NCI-H146 treated with DMSO at 0.1 percent for 48 hours (cell line): ENCODE measurements around the gene NUP62.
"Not testable (repeated sequence)": the region's sequence is repeated elsewhere in the genome, so short reads cannot be mapped to it uniquely, and the experiment has no call there.

Experiments
- DNase-seq: peaks from one replicate; lab custom pipeline; 2025; ENCODE audit not compliant: unreplicated experiment; lab: John Stamatoyannopoulos, UW

NUP62 gene

DNA sequence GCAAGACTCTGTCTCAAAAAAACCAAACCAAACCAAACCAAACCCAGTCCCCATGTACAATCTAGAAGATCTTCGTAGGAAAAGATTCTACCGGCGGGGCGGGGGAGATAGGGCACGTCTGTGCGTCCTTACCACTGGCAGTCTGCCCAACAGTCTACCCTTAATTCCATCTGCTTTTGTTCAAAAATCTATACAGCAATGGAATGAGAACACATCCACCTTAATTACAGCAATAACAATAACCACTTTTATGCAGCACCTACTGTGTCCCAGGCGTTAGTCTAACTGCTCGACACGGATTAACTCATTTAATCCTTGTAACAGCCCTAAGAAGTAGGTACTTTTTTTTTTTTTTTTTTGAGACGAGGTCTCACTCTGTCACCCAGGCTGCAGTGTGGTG is 2.8 kb downstream of the NUP62 start:
- no peak for DNase-seq

GRCh38 chr19:49925486-49925885 is 3.8 kb downstream of the NUP62 start:
- DNase-seq, result no peak

- DNase-seq, result not testable (repeated sequence)
These were observed 4.5 kb downstream of the NUP62 start for GRCh38 chr19:49924881-49925210.

GRCh38 chr19:49924004-49924880 is 5.1 kb downstream of the NUP62 start:
- DNase-seq, result no peak

- DNase-seq, result no peak
These were observed 6.0 kb downstream of the NUP62 start for GRCh38 chr19:49923055-49924003.

GRCh38 chr19:49921871-49922795 is 7.2 kb downstream of the NUP62 start:
- DNase-seq, result no peak

- no peak for DNase-seq
These were observed 8.5 kb downstream of the NUP62 start for GRCh38 chr19:49920624-49921363.

DNA sequence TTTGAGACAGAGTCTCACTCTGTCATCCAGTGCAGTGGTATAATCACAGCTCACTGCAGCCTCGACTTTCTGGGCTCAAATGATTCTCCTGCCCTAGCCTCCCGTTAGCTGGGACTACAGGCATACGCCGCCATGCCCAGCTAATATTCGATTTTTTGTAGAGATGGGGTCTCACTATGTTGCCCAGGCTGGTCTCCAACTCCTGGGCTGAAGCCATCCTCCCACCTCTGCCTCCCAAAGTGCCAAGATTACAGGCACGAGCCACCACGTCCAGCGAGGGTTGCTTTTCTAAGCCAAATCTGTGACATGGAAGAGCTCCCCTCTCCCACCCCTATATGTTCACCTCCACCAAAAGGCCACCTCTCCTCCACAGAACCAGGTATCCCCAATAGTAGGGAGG is 11.2 kb downstream of the NUP62 start:
- no peak for DNase-seq

GRCh38 chr19:49916839-49917733 is 12.2 kb downstream of the NUP62 start:
- no peak for DNase-seq

DNA sequence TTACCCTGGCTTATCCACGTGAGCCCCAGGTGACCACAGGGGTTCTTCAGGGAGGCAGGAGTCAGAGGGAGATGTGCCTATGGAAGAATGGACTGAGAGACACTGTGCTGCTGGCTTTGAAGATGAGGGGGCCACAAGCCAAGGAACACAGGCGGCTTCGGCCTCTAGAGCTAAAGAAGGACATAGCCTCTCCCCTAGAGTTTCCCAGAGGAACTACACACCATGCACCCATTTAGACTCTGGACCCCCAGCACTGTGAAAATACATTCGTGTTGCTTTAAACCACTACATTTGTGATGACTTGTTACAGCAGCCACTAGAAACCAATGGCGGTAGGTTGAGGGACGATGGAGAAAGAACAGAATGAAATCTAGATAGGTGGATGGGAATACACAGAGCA is 14.0 kb downstream of the NUP62 start:
- no peak for DNase-seq

- no peak for DNase-seq
These were observed 15.6 kb downstream of the NUP62 start for GRCh38 chr19:49913720-49914119.

GRCh38 chr19:49912965-49913685 is 16.2 kb downstream of the NUP62 start:
- DNase-seq, result no peak

DNA sequence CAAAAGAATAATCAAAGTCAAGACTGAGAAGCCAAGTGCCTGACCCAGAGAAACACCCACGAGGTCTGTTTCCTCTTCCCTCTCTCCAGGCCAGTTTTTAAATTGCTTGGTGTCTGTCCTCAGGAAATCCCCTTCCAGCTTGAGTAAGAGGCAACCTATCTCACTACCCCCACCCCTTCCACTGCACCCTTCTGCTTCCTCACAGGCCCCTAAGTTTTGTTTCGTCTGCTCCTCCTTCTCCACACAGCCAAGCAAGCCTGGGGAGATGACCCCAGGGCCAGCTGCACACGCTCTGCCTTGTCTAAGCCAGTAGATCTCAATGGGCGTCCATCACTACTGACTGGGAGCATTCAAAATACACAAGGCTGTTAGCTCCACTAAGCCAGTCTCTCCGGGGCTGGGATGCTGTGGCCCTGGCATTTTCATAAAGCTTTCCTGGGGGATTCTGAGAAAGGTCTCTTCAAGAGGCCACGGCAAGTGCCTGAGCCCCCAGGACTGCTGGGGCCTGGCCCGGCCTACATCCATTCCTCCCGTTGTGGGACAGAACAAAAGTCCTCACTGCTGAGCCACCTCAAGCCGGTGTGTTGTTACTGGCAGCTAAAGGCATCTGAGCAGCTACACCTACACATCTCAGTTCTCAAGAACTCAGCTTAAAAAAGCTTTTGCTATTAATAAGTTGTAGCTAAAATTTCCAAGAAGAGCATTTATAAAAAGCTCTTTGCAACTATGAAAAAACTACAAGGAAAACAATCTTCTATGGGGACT is 17.7 kb downstream of the NUP62 start:
- no peak for DNase-seq

GRCh38 chr19:49910179-49910578 is 19.1 kb downstream of the NUP62 start:
- DNase-seq, result no peak

DNA sequence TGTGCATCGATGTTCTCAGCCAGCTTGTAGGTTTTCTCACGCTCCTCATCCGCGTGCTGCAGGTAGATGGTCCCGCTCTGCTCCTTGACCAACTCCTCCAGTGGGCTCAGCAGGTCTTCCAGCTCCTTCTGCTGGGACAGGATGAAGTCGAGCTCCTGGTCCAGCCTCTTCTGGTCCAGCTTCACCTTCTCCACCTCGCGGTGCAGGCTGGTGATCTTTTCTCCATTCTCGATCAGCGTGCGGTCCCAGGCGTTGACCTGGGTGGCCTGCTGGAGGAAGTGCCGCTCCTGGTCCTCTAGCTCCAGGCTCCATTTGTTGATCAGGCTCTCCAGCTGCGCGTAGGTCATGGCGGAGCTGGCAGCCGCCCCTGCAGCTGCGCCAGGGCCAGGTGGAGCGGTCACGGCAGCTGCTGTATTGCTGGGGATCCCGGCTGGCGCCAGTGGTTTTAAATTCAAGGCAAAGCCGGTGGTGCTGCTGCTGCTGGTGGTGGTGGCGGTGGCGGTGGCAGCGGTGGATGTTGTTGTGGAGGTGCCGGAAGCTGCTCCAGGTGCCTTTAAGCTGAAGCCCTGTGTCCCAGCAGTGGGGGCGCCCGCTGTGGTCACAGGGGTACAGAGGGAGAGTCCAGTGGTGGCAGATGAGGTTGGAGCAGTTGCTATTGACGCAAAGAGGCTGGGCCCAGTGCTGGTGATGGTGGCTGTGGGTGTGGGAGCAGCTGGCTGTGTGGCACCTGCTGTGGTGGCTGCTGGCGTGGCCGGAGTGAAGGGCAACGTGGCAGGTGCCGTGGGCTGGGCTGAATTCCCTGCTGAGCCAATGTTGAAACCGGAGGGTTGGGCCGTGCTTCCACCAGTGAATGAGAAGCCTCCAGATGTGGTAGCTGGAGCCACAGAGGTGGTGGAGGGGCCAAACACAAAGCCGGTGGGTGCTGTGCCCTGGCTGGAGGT is 20.6 kb downstream of the NUP62 start:
- no peak for DNase-seq

DNA sequence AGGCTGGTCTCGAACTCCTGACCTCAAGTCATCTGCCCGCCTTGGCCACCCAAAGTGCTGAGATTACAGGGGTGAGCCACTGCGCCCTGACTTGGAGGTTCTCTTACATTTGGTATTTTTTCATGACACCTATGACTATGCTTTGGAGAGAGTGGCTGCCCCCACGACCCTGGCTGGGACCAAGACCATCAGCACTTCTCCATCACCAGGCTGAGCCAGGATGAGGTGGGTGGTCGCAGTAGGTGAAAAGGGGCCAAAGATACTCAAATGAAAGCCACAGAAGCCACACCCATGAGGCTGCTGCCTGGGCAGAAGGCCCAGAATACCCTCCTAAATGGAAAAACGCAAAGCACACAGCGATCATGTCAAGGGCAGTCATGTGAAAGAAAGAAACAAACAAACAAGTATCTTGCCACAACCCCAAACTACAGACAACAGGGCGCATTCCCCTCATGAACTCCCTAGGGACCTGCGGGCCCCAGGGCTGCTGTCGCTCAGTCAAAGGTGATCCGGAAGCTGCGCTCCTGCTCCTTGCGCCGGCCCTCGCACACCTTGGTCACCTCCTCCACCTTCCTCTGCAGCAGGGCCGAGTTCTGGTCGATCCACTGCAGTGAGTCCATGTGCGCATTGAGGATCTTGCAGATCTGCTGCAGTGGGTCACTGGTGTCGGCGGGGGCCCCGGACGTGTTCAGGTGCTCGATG is 21.4 kb downstream of the NUP62 start:
- DNase-seq, result no peak
